Peyer's patch (tissue), 4 donors: ENCODE data around the gene BCL7A. TPM values are rescaled to one million over a fixed set of nuclear protein-coding genes. Genes with fewer than 3 reads are reported as not detected.

ENCODE experiments used
- DNase-seq, 3 donors: peaks; one replicate each; pipeline ENCODE4 v3.0.0-alpha.2; 2017 to 2019
- H3K27ac ChIP-seq, 4 donors: fragments of 200-600 bp; sonication (generic); one replicate each; pipeline ENCODE4 v1.5.1; 2016 to 2019
- H3K27me3 ChIP-seq, 2 donors: fragments of 200-600 bp; sonication (generic); one replicate each; pipeline ENCODE4 v1.5.1; 2019
- H3K36me3 ChIP-seq, 3 donors: fragments of 200-600 bp; sonication (generic); one replicate each; pipeline ENCODE4 v1.5.1; 2016 to 2019
- H3K4me1 ChIP-seq, 4 donors: fragments of 200-600 bp; sonication (generic); one replicate each; pipeline ENCODE4 v1.5.1; 2016 to 2019
- H3K4me3 ChIP-seq, 4 donors: fragments of 200-600 bp; sonication (generic); 1 replicate in 3 of 4; 2 replicates in 1 of 4; pipeline ENCODE4 v1.5.1; 2016 to 2019; ENCODE audit warnings: mild to moderate bottlenecking in 1 of 4
- H3K9me3 ChIP-seq, 4 donors: fragments of 200-600 bp; sonication (generic); one replicate each; pipeline ENCODE4 v1.5.1; 2016 to 2019; ENCODE audit warnings: mild to moderate bottlenecking in 1 of 4
- CTCF ChIP-seq, 6 experiments: fragments of 450-650 bp in 4 of 6; fragments of 200-600 bp in 2 of 6; sonication (generic) in 1 of 6; IDR thresholded peaks; one replicate each; pipeline ENCODE4 v1.5.1; 2017 to 2019; ENCODE audit warnings: antibody characterized with exemption in 6 of 6, mild to moderate bottlenecking in 3 of 6, moderate library complexity in 1 of 6
- POLR2A ChIP-seq, 2 donors: fragments of 450-650 bp; IDR thresholded peaks; one replicate each; pipeline ENCODE4 v1.5.1; 2017; ENCODE audit warnings: antibody characterized with exemption in 2 of 2, mild to moderate bottlenecking in 2 of 2, moderate library complexity in 2 of 2
- total RNA-seq, 4 donors: library from RNA; depleted of rRNA; stranded (reverse); fragments of >200 nt; gene quantifications; one replicate each; pipeline ENCODE4 v1.1.0, GENCODE V29; 2016

Gene BCL7A
- total RNA-seq, 4 donors from 2014 or later: 3.3 to 23.9 (median 4.4) TPM

- Histone ChIP-seq H3K9me3 (no peaks in the 10 kb centered on the region), H3K4me1 (peaks cover 0 to 41% (median 13%) of the 10 kb centered on the region in 4 donors), H3K27ac (peak overlapping the region in 2 of 4 donors; percentile 31 to 39), H3K4me3 (no peak overlapping the region), H3K27me3 (no peaks in the 10 kb centered on the region), H3K36me3 (no peaks in the 10 kb centered on the region)
- DNase-seq: no peak
- TF ChIP-seq POLR2A (IDR thresholded peaks at IDR 0.05) (no peak), CTCF (IDR thresholded peaks at IDR 0.05) (no peak)
These were observed 39.6 kb downstream of the BCL7A start for GRCh38 chr12:122061253-122061652.

GRCh38 chr12:122062832-122063693 is 41.4 kb downstream of the BCL7A start:
- Histone ChIP-seq H3K27ac (peak overlapping the region; percentile 66 to 87 (median 76)), H3K4me1 (peaks cover 0 to 50% (median 13%) of the 10 kb centered on the region in 4 donors), H3K36me3 (no peaks in the 10 kb centered on the region), H3K9me3 (no peaks in the 10 kb centered on the region), H3K27me3 (no peaks in the 10 kb centered on the region), H3K4me3 (peak overlapping the region in 1 of 4 donors; percentile 3)
- no peak for TF ChIP-seq CTCF (IDR thresholded peaks at IDR 0.05)
- no peak for TF ChIP-seq POLR2A (IDR thresholded peaks at IDR 0.05)
- DNase-seq: peak in 2 of 3 donors; percentile 74 to 75

GRCh38 chr12:122063694-122064024 is 42.0 kb downstream of the BCL7A start:
- TF ChIP-seq CTCF (IDR thresholded peaks at IDR 0.05) (no peak), POLR2A (IDR thresholded peaks at IDR 0.05) (no peak)
- DNase-seq: no peak
- no peak overlapping the region for H3K4me3 ChIP-seq
- no peaks in the 10 kb centered on the region for H3K27me3 ChIP-seq
- H3K27ac ChIP-seq: peak overlapping the region; percentile 66 to 87 (median 76)
- H3K9me3 ChIP-seq: no peaks in the 10 kb centered on the region
- no peaks in the 10 kb centered on the region for H3K36me3 ChIP-seq
- H3K4me1 ChIP-seq: peaks cover 0 to 56% (median 15%) of the 10 kb centered on the region in 4 donors

GRCh38 chr12:122064025-122064777 is 42.5 kb downstream of the BCL7A start:
- Histone ChIP-seq H3K4me3 (peak overlapping the region in 1 of 4 donors; percentile 22), H3K4me1 (peaks cover 0 to 56% (median 17%) of the 10 kb centered on the region in 4 donors)
- peak; percentile 77 to 90 (median 78) for DNase-seq

More at GRCh38 chr12:122064025-122064777, 42.5 kb downstream of the BCL7A start:
- peak overlapping the region; percentile 66 to 87 (median 76) for H3K27ac ChIP-seq
- no peak for TF ChIP-seq POLR2A (IDR thresholded peaks at IDR 0.05)
- peak in 5 of 6 experiments; percentile 15 to 43 (median 36) for TF ChIP-seq CTCF (IDR thresholded peaks at IDR 0.05)
- H3K36me3 ChIP-seq: no peaks in the 10 kb centered on the region
- H3K9me3 ChIP-seq: no peaks in the 10 kb centered on the region
- no peaks in the 10 kb centered on the region for H3K27me3 ChIP-seq
